Measurements from ENCODE around the gene TMTC1. TPM values are rescaled to one million over a fixed set of nuclear protein-coding genes. Genes with fewer than 3 reads are reported as not detected.
"Not testable (repeated sequence)": the region's sequence is repeated elsewhere in the genome, so short reads cannot be mapped to it uniquely, and the experiment has no call there.

The TMTC1 gene
- total RNA-seq, 2 experiments from 2014 or later, result not detected

DNA sequence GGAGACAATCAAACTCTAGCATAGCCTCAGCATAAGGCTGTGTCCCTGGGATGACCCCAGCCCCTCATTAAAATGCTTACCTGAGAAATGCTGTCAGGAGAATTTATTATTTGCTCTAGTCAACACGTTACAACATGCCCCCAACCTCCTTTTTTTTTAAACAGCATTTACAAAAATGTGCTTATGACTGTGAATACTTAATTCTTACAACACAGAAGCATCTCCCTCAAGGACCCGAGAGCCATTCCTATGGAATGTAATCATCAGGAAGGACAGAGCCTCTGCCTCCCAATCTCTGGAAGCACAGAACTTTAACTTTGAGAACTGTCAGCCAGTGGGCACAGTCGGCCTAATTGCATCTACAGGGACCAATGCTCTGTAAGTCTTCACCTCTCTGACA is 149.7 kb downstream of the TMTC1 start:
- Histone ChIP-seq H3K4me1 (ENCODE audit: insufficient read depth, low read length) (no peaks in the 10 kb centered on the region), H3K27ac (ENCODE audit: low read depth in 1 of 2, low read length in 2 of 2) (no peak overlapping the region), H3K36me3 (ENCODE audit: insufficient read depth, low read length) (no peaks in the 10 kb centered on the region), H3K4me3 (ENCODE audit: low read length) (no peak overlapping the region), H3K27me3 (ENCODE audit: control insufficient read depth in 1 of 2, insufficient read depth in 2 of 2, low read length in 2 of 2) (no peaks in the 10 kb centered on the region), H3K9me3 (ENCODE audit: control insufficient read depth in 1 of 2, insufficient read depth in 1 of 2, low read length in 2 of 2) (no peaks in the 10 kb centered on the region)
- TF ChIP-seq, protein P1, sequence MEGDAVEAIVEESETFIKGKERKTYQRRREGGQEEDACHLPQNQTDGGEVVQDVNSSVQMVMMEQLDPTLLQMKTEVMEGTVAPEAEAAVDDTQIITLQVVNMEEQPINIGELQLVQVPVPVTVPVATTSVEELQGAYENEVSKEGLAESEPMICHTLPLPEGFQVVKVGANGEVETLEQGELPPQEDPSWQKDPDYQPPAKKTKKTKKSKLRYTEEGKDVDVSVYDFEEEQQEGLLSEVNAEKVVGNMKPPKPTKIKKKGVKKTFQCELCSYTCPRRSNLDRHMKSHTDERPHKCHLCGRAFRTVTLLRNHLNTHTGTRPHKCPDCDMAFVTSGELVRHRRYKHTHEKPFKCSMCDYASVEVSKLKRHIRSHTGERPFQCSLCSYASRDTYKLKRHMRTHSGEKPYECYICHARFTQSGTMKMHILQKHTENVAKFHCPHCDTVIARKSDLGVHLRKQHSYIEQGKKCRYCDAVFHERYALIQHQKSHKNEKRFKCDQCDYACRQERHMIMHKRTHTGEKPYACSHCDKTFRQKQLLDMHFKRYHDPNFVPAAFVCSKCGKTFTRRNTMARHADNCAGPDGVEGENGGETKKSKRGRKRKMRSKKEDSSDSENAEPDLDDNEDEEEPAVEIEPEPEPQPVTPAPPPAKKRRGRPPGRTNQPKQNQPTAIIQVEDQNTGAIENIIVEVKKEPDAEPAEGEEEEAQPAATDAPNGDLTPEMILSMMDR (IDR thresholded peaks at IDR 0.05), result no peak
- intact Hi-C loops (cut with DNase I, micrococcal nuclease), result no loop called here
- Mint-ChIP-seq H3K36me3 (ENCODE audit: low read depth) (no peaks in the 10 kb centered on the region), H3K27ac (no peak overlapping the region), H3K27me3 (no peaks in the 10 kb centered on the region), H3K4me1 (ENCODE audit: low read depth) (no peaks in the 10 kb centered on the region), H3K9me3 (no peaks in the 10 kb centered on the region), H3K4me3 (no peak overlapping the region)
- ATAC-seq (ENCODE audit: poor library complexity) (no peak), DNase-seq (no peak)
- ChIA-PET CTCF (no interaction called here), POLR2A (no interaction called here)

DNA sequence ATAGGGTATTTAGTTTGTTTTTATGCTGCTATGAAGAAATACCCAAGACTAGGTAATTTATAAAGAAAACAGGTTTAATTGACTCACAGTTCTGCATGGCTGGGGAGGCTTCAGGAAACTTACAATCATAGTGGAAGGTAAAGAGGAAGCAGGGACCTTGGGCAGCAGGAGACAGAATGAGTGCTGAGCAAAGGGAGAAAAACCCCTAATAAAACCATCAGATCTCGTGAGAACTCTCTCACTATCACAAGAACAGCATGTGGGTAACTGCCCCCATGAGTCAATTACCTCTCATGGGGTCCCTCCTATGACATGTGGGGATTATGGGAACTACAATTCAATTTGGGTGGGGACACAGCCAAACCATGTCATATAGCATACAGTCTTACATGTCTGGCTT is 153.6 kb downstream of the TMTC1 start:
- DNase-seq; H3K27me3 ChIP-seq (ENCODE audit: control insufficient read depth in 1 of 2, insufficient read depth in 2 of 2, low read length in 2 of 2); CTCF ChIA-PET; POLR2A ChIA-PET; H3K9me3 Mint-ChIP-seq; H3K4me1 ChIP-seq (ENCODE audit: insufficient read depth, low read length); H3K4me1 Mint-ChIP-seq (ENCODE audit: low read depth); H3K27me3 Mint-ChIP-seq; H3K27ac ChIP-seq (ENCODE audit: low read depth in 1 of 2, low read length in 2 of 2); H3K27ac Mint-ChIP-seq; ATAC-seq (ENCODE audit: poor library complexity); H3K9me3 ChIP-seq (ENCODE audit: control insufficient read depth in 1 of 2, insufficient read depth in 1 of 2, low read length in 2 of 2); H3K36me3 Mint-ChIP-seq (ENCODE audit: low read depth); H3K4me3 Mint-ChIP-seq; H3K4me3 ChIP-seq (ENCODE audit: low read length); H3K36me3 ChIP-seq (ENCODE audit: insufficient read depth, low read length); intact Hi-C loops (cut with DNase I, micrococcal nuclease): not testable (repeated sequence)

DNA sequence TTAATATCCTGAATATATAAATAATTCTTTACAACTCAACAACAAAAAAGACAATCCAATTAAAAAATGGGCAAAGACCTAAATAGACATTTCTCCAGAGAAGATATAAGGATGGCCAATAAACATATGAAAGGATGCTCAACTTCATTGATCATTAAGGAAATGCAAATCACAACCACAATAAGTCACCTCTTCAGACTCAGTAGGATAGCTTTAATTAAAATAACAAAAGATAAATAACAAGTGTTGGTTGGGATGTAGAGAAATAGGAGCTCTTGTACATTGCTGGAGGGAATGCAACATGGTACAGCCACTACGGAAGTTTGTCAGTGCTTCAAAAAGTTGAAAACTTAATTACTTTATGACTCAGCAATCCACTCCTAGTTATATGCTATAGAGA is 156.5 kb downstream of the TMTC1 start:
- no peak for DNase-seq
- ChIA-PET CTCF (no interaction called here), POLR2A (no interaction called here)
- Histone ChIP-seq H3K4me3 (ENCODE audit: low read length) (no peak overlapping the region), H3K27ac (ENCODE audit: low read depth in 1 of 2, low read length in 2 of 2) (no peak overlapping the region), H3K27me3 (ENCODE audit: control insufficient read depth in 1 of 2, insufficient read depth in 2 of 2, low read length in 2 of 2) (no peaks in the 10 kb centered on the region), H3K4me1 (ENCODE audit: insufficient read depth, low read length) (no peaks in the 10 kb centered on the region), H3K36me3 (ENCODE audit: insufficient read depth, low read length) (no peaks in the 10 kb centered on the region), H3K9me3 (ENCODE audit: control insufficient read depth in 1 of 2, insufficient read depth in 1 of 2, low read length in 2 of 2) (no peaks in the 10 kb centered on the region)
- no peak overlapping the region for H3K27ac Mint-ChIP-seq
- intact Hi-C loops (cut with DNase I, micrococcal nuclease), result no loop called here
- H3K9me3 Mint-ChIP-seq, result peaks cover 3% of the 10 kb centered on the region
- no peaks in the 10 kb centered on the region for H3K36me3 Mint-ChIP-seq (ENCODE audit: low read depth)
- H3K4me3 Mint-ChIP-seq, result no peak overlapping the region
- TF ChIP-seq, protein P1 (IDR thresholded peaks at IDR 0.05), result no peak
- no peaks in the 10 kb centered on the region for H3K4me1 Mint-ChIP-seq (ENCODE audit: low read depth)
- no peaks in the 10 kb centered on the region for H3K27me3 Mint-ChIP-seq
- no peak for ATAC-seq (ENCODE audit: poor library complexity)

DNA sequence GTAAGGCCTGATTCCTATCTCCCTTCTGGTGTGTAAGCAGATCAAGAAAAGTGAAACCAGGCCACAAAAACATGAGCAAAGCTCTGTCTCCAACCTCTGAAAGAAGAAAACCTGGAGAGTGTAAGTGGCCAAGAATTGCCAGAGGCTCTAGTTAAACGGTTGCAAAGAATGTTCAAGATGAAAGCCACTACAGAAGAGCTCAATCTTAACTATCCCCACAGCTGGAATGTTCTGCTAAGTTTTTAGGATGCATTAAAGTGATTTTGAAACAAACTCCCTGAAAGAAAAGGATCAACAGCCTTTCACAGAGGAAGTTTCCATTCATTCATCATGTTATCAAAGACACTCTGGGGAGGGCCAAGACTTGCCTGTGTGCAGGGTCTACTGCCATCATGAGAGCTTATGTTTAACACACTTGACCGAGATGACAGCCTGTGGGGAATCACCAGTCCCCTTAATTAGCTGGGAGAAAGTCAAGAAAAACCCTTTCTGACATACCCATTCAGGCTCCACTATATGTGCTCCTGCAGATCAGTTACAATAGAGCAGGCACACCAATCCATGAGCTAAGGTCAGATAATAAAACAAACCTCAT is 158.3 kb downstream of the TMTC1 start:
- H3K36me3 ChIP-seq (ENCODE audit: insufficient read depth, low read length), result no peaks in the 10 kb centered on the region
- DNase-seq (no peak), ATAC-seq (ENCODE audit: poor library complexity) (no peak)
- Mint-ChIP-seq H3K9me3 (peaks cover 3% of the 10 kb centered on the region), H3K4me1 (ENCODE audit: low read depth) (no peaks in the 10 kb centered on the region), H3K27ac (no peak overlapping the region), H3K4me3 (no peak overlapping the region), H3K27me3 (no peaks in the 10 kb centered on the region), H3K36me3 (ENCODE audit: low read depth) (no peaks in the 10 kb centered on the region)
- intact Hi-C loops (cut with DNase I, micrococcal nuclease), result no loop called here
- TF ChIP-seq, protein P1 (IDR thresholded peaks at IDR 0.05), result no peak
- H3K4me3 ChIP-seq (ENCODE audit: low read length), result no peak overlapping the region
- ChIA-PET POLR2A (no interaction called here), CTCF (no interaction called here)
- no peaks in the 10 kb centered on the region for H3K9me3 ChIP-seq (ENCODE audit: control insufficient read depth in 1 of 2, insufficient read depth in 1 of 2, low read length in 2 of 2)
- H3K27me3 ChIP-seq (ENCODE audit: control insufficient read depth in 1 of 2, insufficient read depth in 2 of 2, low read length in 2 of 2), result no peaks in the 10 kb centered on the region
- H3K4me1 ChIP-seq (ENCODE audit: insufficient read depth, low read length), result no peaks in the 10 kb centered on the region
- no peak overlapping the region for H3K27ac ChIP-seq (ENCODE audit: low read depth in 1 of 2, low read length in 2 of 2)

All from CD4-positive, alpha-beta T cell (primary cell).